PC-9 (cell line): Measurements from ENCODE around the gene ZNF674.

Source experiments
- CTCF ChIP-seq: fragments of 200-600 bp; sonication (generic); conservative IDR thresholded peaks from 2 replicates; pipeline ENCODE4 v1.6.1; 2017; ENCODE audit warnings: mixed run types, antibody characterized with exemption, mild to moderate bottlenecking, moderate library complexity
- EZH2 ChIP-seq: fragments of 200-600 bp; sonication (generic); IDR thresholded peaks from 2 replicates; pipeline ENCODE4 v1.8.0; 2017; ENCODE audit warnings: antibody characterized with exemption, low read depth

- TF ChIP-seq CTCF (no peak), EZH2 (no peak)
Observed at GRCh38 chrX:46571423-46572339, 26.5 kb upstream of the ZNF674 start.
